HG03060 (cell line): ENCODE data around the gene ZNF138.
"Not testable (repeated sequence)": the region's sequence is repeated elsewhere in the genome, so short reads cannot be mapped to it uniquely, and the experiment has no call there.

ENCODE experiments used
- ATAC-seq: cut with Tn5 transposase; IDR thresholded peaks from one replicate; pipeline ENCODE4 v1.9.1; 2021; ENCODE audit warnings: low read depth, moderate number of reproducible peaks; ENCODE audit not compliant: unreplicated experiment

Gene ZNF138

DNA sequence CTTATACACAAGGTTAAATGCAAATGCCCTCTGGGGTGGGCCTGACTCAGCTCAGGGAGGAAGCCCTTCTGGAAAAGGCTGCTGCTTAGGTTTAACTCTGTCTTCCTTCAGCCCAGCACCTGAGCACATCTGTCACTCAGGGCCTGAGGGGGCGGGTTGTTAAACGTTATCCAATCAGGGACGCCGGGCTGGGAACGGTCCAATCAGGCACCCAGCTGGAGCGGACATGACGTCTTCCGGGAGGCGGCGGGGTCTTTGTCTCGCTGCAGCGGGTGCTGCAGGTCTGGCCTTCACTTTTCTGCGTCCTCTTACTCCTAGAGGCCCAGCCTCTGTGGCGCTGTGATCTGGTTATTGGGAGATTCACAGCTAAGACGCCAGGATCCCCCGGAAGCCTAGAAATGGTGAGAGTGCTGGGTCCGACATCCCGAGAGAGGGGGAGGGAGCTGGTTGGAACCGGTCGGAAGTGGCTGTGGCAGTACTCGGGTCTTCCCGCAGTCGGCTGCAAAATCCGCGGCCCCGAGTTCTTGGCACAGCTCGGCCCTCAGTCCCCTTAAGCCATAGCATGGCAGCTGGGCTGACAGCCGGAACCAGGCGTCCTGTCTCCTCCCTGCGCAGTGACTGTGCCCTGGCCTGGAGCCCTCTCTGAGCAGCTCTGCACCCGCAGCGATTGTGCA lies at the start of gene ZNF138:
TSS of gene ZNF138 (plus strand) at position 258 of the 674 bp plus-strand sequence. CDS start at position 399, 141 bp downstream.
- peak; percentile 100 for ATAC-seq

DNA sequence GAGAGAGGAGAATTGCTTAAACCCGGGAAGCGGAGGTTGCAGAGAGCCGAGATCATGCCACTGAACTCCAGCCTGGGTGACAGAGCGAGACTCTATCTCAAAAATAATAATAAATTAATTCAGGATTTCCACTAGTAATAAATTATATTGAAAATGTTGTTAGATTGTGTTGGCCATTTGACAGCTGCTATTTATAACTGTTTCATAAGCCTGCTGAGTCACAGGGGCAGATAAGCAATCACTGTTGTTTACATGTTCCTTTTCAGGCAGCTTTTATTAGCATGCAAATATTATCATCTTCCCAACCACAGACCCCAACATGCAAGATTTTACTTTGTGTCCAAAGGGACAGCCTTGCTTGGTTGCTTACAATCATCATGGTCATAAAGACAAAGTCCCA lies 49.5 kb upstream of the ZNF138 start:
- no peak for ATAC-seq

- ATAC-seq = no peak
Measured at GRCh38 chr7:64747802-64748201, 46.4 kb upstream of the ZNF138 start.

GRCh38 chr7:64753032-64753431 lies 41.2 kb upstream of the ZNF138 start:
- ATAC-seq = no peak

DNA sequence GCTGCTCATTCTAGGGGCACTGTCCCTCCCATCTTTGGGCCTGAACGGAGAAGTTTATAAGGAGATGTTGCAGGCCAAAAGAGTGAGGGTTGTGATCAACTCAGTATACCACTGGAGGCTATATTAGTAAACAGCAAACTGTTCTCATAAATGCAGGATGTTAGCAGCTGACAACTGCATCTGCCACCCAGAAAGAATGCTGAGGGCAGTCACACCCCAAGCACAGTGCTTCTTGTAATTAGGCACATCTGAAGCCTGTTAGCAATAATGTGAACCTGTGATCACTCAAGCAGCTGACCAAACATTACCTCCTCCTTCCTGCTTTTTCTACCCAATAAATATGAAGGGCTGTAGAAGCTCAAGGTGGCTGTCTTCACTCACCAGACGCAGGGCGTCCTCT lies 38.4 kb upstream of the ZNF138 start:
- ATAC-seq = no peak

- ATAC-seq = no peak
Measured at GRCh38 chr7:64758151-64758550, 36.1 kb upstream of the ZNF138 start.

DNA sequence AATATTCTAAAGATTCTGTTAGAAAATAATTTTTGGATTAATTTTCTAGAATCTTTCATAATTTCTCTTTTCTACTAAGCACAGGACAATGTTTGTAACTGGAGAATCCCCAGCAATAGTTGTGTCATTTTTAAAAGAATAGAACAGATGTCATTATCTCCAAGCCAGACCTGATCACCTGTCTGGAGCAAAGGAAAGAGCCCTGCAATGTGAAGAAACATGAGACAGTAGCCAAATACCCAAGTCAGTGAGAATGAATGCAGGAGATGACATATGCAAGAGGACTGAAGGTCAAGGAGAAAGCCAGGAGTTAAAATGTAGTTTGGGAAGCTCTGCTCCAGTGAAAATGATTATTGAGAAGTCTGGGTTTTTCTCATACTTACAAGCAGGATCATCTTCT lies 25.4 kb upstream of the ZNF138 start:
- no peak for ATAC-seq

GRCh38 chr7:64774204-64774842 lies 19.9 kb upstream of the ZNF138 start:
- no peak for ATAC-seq

DNA sequence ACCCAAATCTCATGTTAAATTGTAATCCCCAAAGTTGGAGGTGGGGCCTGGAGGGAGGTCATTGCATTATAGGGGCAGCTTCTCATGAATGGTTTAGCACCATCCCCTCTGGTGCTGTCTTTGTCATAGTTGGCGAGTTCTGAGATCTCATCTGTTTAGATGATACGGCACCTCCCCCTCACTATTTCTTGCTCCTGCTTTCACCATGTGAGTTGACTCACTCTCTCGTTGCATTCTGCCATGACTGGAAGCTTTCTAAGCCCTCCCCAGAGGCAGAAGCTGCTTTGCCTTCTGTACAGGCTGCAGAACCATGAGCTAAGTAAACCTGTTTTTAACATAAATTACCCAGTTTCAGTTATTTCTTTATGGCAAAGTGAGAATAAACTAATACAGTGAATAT lies 18.9 kb upstream of the ZNF138 start:
- ATAC-seq = no peak

- not testable (repeated sequence) for ATAC-seq
Measured at GRCh38 chr7:64784842-64785241, 9.4 kb upstream of the ZNF138 start.

DNA sequence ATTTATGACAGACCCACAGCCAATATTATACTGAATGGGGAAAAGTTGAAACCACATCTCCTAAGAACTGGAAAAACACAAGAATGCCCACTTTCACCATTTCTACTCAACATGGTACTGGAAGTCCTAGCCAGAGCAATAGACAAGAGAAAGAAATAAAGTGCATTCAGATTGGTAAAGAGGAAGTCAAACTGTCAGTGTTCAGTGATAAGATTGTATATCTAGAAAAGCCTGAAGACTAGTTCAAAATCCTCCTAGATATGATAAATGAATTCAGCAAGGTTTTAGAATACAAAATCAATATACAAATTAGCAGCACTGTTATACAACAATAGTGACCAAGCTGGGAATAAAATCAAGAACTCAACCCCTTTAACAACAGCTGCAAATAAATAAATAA lies 6.9 kb upstream of the ZNF138 start:
- ATAC-seq = no peak

GRCh38 chr7:64789241-64789640 lies 5.0 kb upstream of the ZNF138 start:
- not testable (repeated sequence) for ATAC-seq

DNA sequence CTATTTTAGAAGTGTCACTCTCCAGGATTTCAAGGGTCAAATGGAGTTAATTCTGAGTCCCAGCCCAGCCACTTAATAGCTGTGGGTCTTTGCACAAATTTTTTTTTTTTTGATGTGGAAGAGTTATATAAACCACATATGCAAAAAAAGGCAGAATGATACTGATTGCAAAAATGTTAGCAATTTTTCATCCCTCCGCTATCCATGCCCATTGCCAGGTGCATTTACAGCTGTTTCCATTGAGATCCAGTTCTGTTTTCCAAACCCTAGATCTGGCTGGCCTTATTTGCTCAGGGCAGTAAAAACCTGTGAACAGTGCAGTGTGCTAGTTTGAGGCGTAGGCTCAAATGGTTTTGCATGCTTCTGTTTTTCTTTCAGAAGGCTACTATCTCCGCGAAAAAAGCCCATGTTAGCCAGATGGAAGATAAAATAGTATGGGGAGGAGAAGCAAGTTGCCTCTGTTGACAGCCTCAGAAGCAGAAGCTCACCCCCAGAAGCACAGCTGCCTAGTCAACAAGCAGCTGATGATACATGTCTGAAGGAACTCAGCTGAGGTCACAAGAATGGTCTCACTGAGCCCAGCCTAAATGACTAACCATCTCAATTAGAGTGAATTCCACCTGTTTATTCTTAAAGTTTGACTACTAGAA lies 997 bp upstream of the ZNF138 start:
- ATAC-seq = no peak

GRCh38 chr7:64795176-64795575 lies 948 bp downstream of the ZNF138 start:
- no peak for ATAC-seq

DNA sequence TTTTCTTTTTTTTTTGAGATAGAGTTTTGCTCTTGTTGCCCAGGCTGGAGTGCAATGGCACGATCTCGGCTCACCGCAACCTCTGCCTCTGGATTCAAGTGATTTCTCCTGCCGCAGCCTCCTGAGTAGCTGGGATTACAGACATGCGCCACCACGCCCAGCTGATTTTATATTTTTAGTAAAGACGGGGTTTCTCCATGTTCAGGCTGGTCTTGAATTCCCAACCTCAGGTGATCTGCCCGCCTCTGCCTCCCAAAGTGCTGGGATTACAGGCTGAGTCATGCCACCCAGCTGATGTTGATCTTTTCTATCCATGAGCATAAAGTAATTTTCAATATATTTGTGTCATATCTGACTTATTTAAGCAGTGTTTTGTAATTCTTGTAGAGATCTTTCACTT lies 4.9 kb downstream of the ZNF138 start:
- not testable (repeated sequence) for ATAC-seq

GRCh38 chr7:64802699-64803098 lies 8.5 kb downstream of the ZNF138 start:
- no peak for ATAC-seq

DNA sequence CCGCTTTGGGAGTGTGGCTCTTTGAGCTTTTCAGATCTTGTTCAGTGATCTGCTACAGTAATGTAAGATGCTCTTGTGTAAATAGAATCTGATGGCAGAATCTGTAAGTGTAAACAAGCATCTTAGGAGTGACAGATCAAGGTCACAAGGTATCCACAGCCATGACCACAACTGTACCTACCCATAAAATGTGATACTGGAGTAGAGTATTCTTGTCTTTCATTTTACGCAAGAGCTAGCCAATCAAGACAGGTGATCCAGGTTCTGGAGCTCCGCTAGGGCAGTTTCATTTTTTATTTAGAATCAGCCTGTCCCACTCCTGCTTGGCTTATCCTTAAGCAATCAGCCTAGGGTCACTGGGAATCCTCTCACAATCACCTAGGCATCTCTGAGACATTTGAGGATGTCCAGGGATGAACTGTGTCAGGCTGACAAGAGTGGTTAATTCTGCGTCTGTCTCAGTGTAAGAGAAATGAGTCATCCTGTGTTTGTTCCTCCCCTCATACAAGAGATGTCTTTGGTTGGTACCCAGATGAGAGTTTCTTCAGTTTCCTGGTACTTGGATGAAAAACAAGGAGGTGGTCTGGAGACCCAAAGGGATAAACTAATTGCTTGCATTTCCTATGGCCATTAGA lies 13.6 kb downstream of the ZNF138 start:
- no peak for ATAC-seq

DNA sequence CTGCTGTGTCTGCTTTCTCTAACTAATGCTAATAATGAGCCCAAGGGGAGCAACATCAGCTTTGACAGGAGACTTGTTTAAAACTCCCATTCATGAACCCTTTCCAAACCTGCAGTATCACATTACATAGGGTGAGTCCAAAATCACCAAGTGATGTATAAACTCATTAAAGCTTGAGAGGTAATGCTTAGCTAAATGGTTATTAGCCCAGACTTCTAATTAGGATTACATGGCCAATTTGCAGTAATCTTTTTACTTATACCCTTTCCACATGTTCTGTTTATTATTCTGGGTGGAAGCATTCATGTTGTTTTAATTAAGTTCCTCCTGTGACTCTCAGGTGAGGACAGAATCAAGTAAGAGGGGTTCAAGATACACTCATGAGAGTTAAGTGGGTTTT lies 17.5 kb downstream of the ZNF138 start:
- no peak for ATAC-seq

- no peak for ATAC-seq
Measured at GRCh38 chr7:64830926-64831325, 36.7 kb downstream of the ZNF138 start.

- ATAC-seq = no peak
Measured at GRCh38 chr7:64832136-64832535, 37.9 kb downstream of the ZNF138 start.

- no peak for ATAC-seq
Measured at GRCh38 chr7:64834989-64835388, 40.8 kb downstream of the ZNF138 start.
